ENCODE data around the gene CUL4B. TPM values are rescaled to one million over a fixed set of nuclear protein-coding genes. Genes with fewer than 3 reads are reported as not detected.

CUL4B gene
- 103 and 118 TPM in 2 replicates for total RNA-seq

DNA sequence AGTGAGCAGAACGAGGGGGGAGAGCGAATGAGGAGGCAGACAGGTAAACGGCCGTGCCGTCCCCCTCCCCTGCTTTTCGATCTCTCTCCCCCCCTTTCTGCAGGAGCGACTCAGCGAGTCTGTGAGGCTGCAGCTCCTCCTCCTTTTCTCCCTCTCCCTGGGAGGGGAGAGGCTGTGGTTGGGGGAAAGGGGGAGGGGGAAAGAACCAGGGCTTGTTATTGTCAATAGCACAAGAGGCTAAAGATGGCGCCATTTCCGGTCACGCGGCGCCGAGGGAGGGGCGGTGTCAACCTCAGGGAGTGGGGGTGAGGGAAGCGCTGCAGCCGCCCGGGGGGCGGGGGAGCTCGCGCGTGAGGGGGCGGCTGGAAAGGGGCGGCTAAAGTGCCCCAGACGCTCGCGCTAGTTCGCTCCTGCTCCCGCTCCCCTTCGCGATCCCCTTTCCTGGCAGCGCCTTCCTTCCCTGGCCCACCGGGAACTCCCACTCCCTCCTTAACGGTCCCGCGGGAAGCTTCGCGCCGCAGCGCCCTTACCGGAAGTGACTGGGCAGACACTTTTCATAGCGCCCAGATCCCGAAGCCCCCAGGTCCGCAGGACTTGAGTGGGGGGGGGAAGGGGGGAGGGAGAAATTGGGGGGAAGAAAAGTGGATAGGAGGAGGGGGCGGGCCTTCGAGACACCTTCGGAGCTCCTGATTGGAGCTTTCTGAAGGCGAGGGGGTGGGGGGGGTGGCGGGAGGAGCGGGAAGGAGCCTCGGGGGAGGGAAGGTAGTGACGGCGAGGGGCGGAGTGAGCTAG, at the start of gene CUL4B:
Gene CUL4B (minus strand): TSS at position 121 of the 792 bp plus-strand sequence. CDS start 324 bp downstream, outside the sequence.

DNA sequence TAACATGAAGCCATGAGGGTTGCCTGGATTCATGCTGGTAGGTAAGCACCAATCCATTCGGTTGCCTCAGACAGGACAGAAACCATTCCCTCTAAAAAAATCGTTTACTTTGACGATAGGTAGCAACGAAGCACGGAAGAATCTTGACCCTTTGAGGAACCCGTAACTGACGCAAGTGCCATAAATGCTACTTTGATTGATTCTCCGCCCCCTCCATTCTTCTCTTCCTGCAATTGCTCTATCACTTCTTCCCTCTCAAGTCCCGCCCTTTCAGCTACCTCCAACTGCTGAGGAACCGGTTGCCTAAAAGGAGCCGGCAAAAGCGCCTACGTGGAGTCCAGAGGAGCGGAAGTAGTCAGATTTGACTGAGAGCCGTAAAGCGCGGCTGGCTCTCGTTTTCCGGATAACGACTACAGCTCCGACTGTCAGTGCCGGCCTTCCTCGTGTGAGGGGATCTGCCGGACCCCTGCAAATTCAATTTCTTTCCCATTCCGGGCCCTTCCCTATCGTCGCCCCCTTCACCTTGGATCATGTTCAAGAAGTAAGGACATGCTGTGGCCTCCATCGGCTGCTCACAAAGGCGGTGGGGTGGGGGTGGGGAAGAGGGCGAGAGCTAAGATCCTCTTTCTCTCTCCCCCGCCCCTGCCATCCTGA, 43.1 kb upstream of the CUL4B start, which contains the start of gene MCTS1:
Gene MCTS1 (plus strand): TSS at position 395 of the 654 bp plus-strand sequence. CDS start 136 bp downstream, at position 531.

Other genes starting within 250 kb of the CUL4B start
- not detected in 2 replicates for gene TMEM255A, start 249.5 kb downstream of the CUL4B start, total RNA-seq
- gene ATP1B4, start 198.9 kb downstream of the CUL4B start, total RNA-seq = not detected in 2 replicates
- 128 and 154 TPM in 2 replicates for gene LAMP2, start 91.7 kb downstream of the CUL4B start, total RNA-seq
- gene MCTS1, start 43.1 kb upstream of the CUL4B start, total RNA-seq = 65.8 and 72.8 TPM in 2 replicates
- 67.7 and 80.9 TPM in 2 replicates for gene C1GALT1C1, start 69.1 kb upstream of the CUL4B start, total RNA-seq